H1 (cell line): ENCODE results near the gene MRAP. TPM values are rescaled to one million over a fixed set of nuclear protein-coding genes. Genes with fewer than 3 reads are reported as not detected.
"Not testable (repeated sequence)": the region's sequence is repeated elsewhere in the genome, so short reads cannot be mapped to it uniquely, and the experiment has no call there.

ENCODE experiments used
- CTCF ChIA-PET: fragments of 300-600 bp; sonication (Branson Sonifier 250); formaldehyde crosslinking; loops from one replicate; lab custom pipeline; 2021; ENCODE audit not compliant: partially characterized antibody; lab: Charles Lee
- POLR2A ChIA-PET: fragments of 300-600 bp; sonication (Branson Sonifier 250); formaldehyde crosslinking; loops from one replicate; lab custom pipeline; 2021; ENCODE audit warnings: inconsistent platforms; ENCODE audit not compliant: partially characterized antibody; lab: Charles Lee
- DNase-seq, 2 experiments: peaks; one replicate each; pipeline versions ENCODE4 v3.0.0 to v3.0.0-alpha.2; 2010 to 2022; ENCODE audit warnings: low spot score in 2 of 2, low read depth in 1 of 2, mixed read lengths in 1 of 2
- FAIRE-seq: peaks from 2 replicates; lab custom pipeline; 2011; peaks lifted over from hg19 to GRCh38; lab: Jason Lieb, UNC
- H2AFZ ChIP-seq: 2 replicates; pipeline ENCODE4 v1.8.1; 2012; ENCODE audit warnings: low read length, inconsistent platforms
- H2AK5ac ChIP-seq: 2 replicates; pipeline ENCODE4 v1.6.1; 2013; ENCODE audit warnings: low read depth, low read length
- H2BK120ac ChIP-seq: replicated peaks from 2 replicates; pipeline ENCODE3; 2013; ENCODE audit warnings: low read depth, low read length, inconsistent platforms
- H2BK12ac ChIP-seq: 2 replicates; pipeline ENCODE4 v1.6.1; 2013; ENCODE audit warnings: low read depth, low read length
- H2BK15ac ChIP-seq: 2 replicates; pipeline ENCODE4 v1.6.1; 2013; ENCODE audit warnings: low read length
- H2BK20ac ChIP-seq: 2 replicates; pipeline ENCODE4 v1.6.1; 2013; ENCODE audit warnings: low read length
- H2BK5ac ChIP-seq: 2 replicates; pipeline ENCODE4 v1.6.1; 2013; ENCODE audit warnings: low read depth, low read length
- H3K14ac ChIP-seq: 2 replicates; pipeline ENCODE4 v1.6.1; 2013; ENCODE audit warnings: inconsistent platforms; ENCODE audit not compliant: insufficient read length
- H3K18ac ChIP-seq: 2 replicates; pipeline ENCODE4 v1.6.1; 2013; ENCODE audit warnings: low read length; ENCODE audit errors: extremely low read depth
- H3K23ac ChIP-seq: 2 replicates; pipeline ENCODE4 v1.6.1; 2013; ENCODE audit warnings: inconsistent platforms; ENCODE audit not compliant: insufficient read length
- H3K23me2 ChIP-seq: 2 replicates; pipeline ENCODE4 v1.6.1; 2013; ENCODE audit warnings: low read depth, low read length
- H3K27ac ChIP-seq: 2 replicates; pipeline ENCODE4 v1.6.1; 2011; ENCODE audit warnings: low read depth, low read length, inconsistent platforms
- H3K27me3 ChIP-seq, 4 experiments: replicated peaks in 1 of 4; 1 replicate in 1 of 4; 2 replicates in 3 of 4; pipeline versions ENCODE4 v1.6.1 to v1.8.1; 2011 to 2013; ENCODE audit warnings: low read length in 3 of 4, mild to moderate bottlenecking in 3 of 4, inconsistent platforms in 2 of 4, mixed read lengths in 2 of 4, moderate library complexity in 1 of 4; ENCODE audit not compliant: control insufficient read depth in 3 of 4, insufficient read depth in 3 of 4; ENCODE audit errors: extremely low read depth in 1 of 4
- H3K36me3 ChIP-seq, 4 experiments: 2 replicates each; pipeline versions ENCODE4 v1.6.1 to v1.8.1; 2011 to 2013; ENCODE audit warnings: mild to moderate bottlenecking in 4 of 4, low read length in 3 of 4, moderate library complexity in 2 of 4, control low read depth in 1 of 4, inconsistent platforms in 1 of 4; ENCODE audit not compliant: insufficient read depth in 4 of 4, control insufficient read depth in 2 of 4
- H3K4ac ChIP-seq: replicated peaks from 2 replicates; pipeline ENCODE3; 2013; ENCODE audit warnings: low read length, low read depth, mixed read lengths, inconsistent platforms; ENCODE audit not compliant: insufficient read length
- H3K4me1 ChIP-seq, 4 experiments: replicated peaks in 1 of 4; 1 replicate in 1 of 4; 2 replicates in 3 of 4; pipeline versions ENCODE4 v1.6.1 to v1.8.1; 2011 to 2013; ENCODE audit warnings: low read length in 3 of 4, inconsistent platforms in 2 of 4, mixed read lengths in 1 of 4; ENCODE audit not compliant: insufficient read depth in 4 of 4, control insufficient read depth in 3 of 4
- H3K4me2 ChIP-seq, 2 experiments: 2 replicates each; pipeline versions ENCODE4 v1.6.1 to v1.8.1; 2011 to 2013; ENCODE audit warnings: low read depth in 2 of 2, low read length in 2 of 2, control low read depth in 1 of 2, inconsistent platforms in 1 of 2, mild to moderate bottlenecking in 1 of 2; ENCODE audit not compliant: insufficient read depth in 1 of 2
- H3K4me3 ChIP-seq, 4 experiments: fragments of 200-600, 300-600 bp in 1 of 4; sonication (generic), shearing (Covaris generic), sonication (Bioruptor Twin) in 1 of 4; 2 replicates each; pipeline versions ENCODE4 v1.5.1 to v1.8.1; 2011 to 2016; ENCODE audit warnings: low read length in 4 of 4, low read depth in 3 of 4, control low read depth in 2 of 4, inconsistent platforms in 2 of 4, mild to moderate bottlenecking in 2 of 4, mixed read lengths in 1 of 4, moderate library complexity in 1 of 4; ENCODE audit not compliant: insufficient read depth in 2 of 4; ENCODE audit errors: extremely low read depth in 1 of 4
- H3K56ac ChIP-seq: replicated peaks from 2 replicates; pipeline ENCODE3; 2013; ENCODE audit warnings: low read depth, mild to moderate bottlenecking, mixed read lengths, low read length, inconsistent platforms; ENCODE audit not compliant: insufficient read length
- H3K79me1 ChIP-seq: 2 replicates; pipeline ENCODE4 v1.6.1; 2013; ENCODE audit warnings: low read depth, low read length, control low read depth
- H3K79me2 ChIP-seq, 2 experiments: 2 replicates each; pipeline versions ENCODE4 v1.6.1 to v1.8.1; 2012 to 2013; ENCODE audit warnings: low read length in 2 of 2, mild to moderate bottlenecking in 2 of 2, inconsistent platforms in 1 of 2; ENCODE audit not compliant: insufficient read depth in 2 of 2, control insufficient read depth in 1 of 2
- H3K9ac ChIP-seq, 4 experiments: replicated peaks in 1 of 4; 1 replicate in 1 of 4; 2 replicates in 3 of 4; pipeline versions ENCODE4 v1.6.1 to v1.8.1; 2011 to 2013; ENCODE audit warnings: low read depth in 3 of 4, low read length in 3 of 4, control low read depth in 2 of 4, mild to moderate bottlenecking in 2 of 4, moderate library complexity in 2 of 4, inconsistent platforms in 1 of 4; ENCODE audit errors: extremely low read depth in 1 of 4
- H3K9me3 ChIP-seq, 2 experiments: 2 replicates each; pipeline versions ENCODE4 v1.6.1 to v1.8.1; 2012 to 2013; ENCODE audit warnings: mild to moderate bottlenecking in 2 of 2, moderate library complexity in 2 of 2, control low read depth in 1 of 2, inconsistent platforms in 1 of 2, low read depth in 1 of 2, low read length in 1 of 2, mixed read lengths in 1 of 2; ENCODE audit not compliant: insufficient read depth in 2 of 2
- H4K20me1 ChIP-seq, 2 experiments: replicated peaks in 1 of 2; 2 replicates each; pipeline versions ENCODE3 to v1.8.1; 2011 to 2013; ENCODE audit warnings: inconsistent platforms in 2 of 2, low read length in 2 of 2, mild to moderate bottlenecking in 1 of 2; ENCODE audit not compliant: insufficient read depth in 2 of 2, control insufficient read depth in 1 of 2
- H4K5ac ChIP-seq: 2 replicates; pipeline ENCODE4 v1.6.1; 2013; ENCODE audit warnings: low read length, low read depth, mixed read lengths, inconsistent platforms; ENCODE audit not compliant: insufficient read length
- H4K8ac ChIP-seq: 2 replicates; pipeline ENCODE4 v1.8.0; 2013; ENCODE audit warnings: mild to moderate bottlenecking, moderate library complexity, low read length, inconsistent platforms; ENCODE audit not compliant: insufficient read depth; ENCODE audit errors: extremely low read depth
- H4K91ac ChIP-seq: replicated peaks from 2 replicates; pipeline ENCODE3; 2013; ENCODE audit warnings: low read length, mixed read lengths, inconsistent platforms; ENCODE audit not compliant: insufficient read length
- WGBS, 2 experiments: shearing (Covaris generic) in 1 of 2; methylation state at CpG; one replicate each; pipeline versions ENCODE4 v1.1.6 to v1.1.7; 2013 to 2015; ENCODE audit warnings: low lambda C conversion rate in 2 of 2, mixed read lengths in 2 of 2, inconsistent platforms in 1 of 2, low coverage in 1 of 2, missing lambda C conversion rate in 1 of 2; ENCODE audit not compliant: insufficient replicate concordance in 2 of 2, insufficient coverage in 1 of 2, insufficient read length in 1 of 2; ENCODE audit errors: extremely low coverage in 1 of 2, missing lambda C conversion rate in 1 of 2; 5-methylcytosine and 5-hydroxymethylcytosine counted together
- polyA plus RNA-seq, 7 experiments: library from polyadenylated mRNA; depleted of rRNA in 3 of 7; stranded (reverse) in 5 of 7; unstranded in 2 of 7; fragments of >200 nt in 5 of 7; fragments of 200-250 nt in 2 of 7; gene quantifications; 1 replicate in 5 of 7; 2 replicates in 1 of 7; 4 replicates in 1 of 7; pipeline versions ENCODE4 v1.2.1 to v1.2.3, GENCODE V29; 2011 to 2013; ENCODE audit warnings: missing spikeins in 2 of 7, mixed read lengths in 2 of 7
- total RNA-seq: library from RNA; stranded (reverse); fragmentation: NEBNext Ultra II Directional; extraction: Animal tissue kit (Norgen Biotek cat#: 25700); gene quantifications from 2 replicates; pipeline ENCODE4 v1.2.1, GENCODE V29; 2021

Gene MRAP
- total and polyA plus RNA-seq, 2 of the 8 experiments (the other 6 are each of a cell fraction or from before 2014, with no cell fraction given): not detected

- H3K4ac ChIP-seq, H3K27ac ChIP-seq, H2BK12ac ChIP-seq, H2BK120ac ChIP-seq, H3K9ac ChIP-seq, H3K4me1 ChIP-seq, H3K79me1 ChIP-seq, H3K4me3 ChIP-seq, POLR2A ChIA-PET, H2BK15ac ChIP-seq, H3K18ac ChIP-seq, FAIRE-seq, H3K79me2 ChIP-seq, H3K9me3 ChIP-seq, H3K14ac ChIP-seq, H2BK5ac ChIP-seq, H3K23ac ChIP-seq, DNase-seq, H2AK5ac ChIP-seq, H3K27me3 ChIP-seq, H3K4me2 ChIP-seq, H3K56ac ChIP-seq, H4K20me1 ChIP-seq, H2AFZ ChIP-seq, H4K5ac ChIP-seq, H4K91ac ChIP-seq, H2BK20ac ChIP-seq, H4K8ac ChIP-seq, H3K23me2 ChIP-seq: not testable (repeated sequence)
- 90% methylated on average over 21 of the region's 23 CpGs; no CpG with 5 or more reads in 1 of the 2 experiments for WGBS, 2 experiments
- CTCF ChIA-PET: interaction anchor here (0.6 to 2.0 kb wide), 2 partner anchors 11 to 99 kb away, joined by 3 to 4 read pairs; no protein-coding TSS in a partner anchor
- H3K36me3 ChIP-seq: peaks cover 2 to 26% (median 19%) of the 10 kb centered on the region in 4 experiments
Measured at GRCh38 chr21:32265321-32265720, 33.3 kb upstream of the MRAP start.
